ENCODE measurements around the gene TTC27.

DNA sequence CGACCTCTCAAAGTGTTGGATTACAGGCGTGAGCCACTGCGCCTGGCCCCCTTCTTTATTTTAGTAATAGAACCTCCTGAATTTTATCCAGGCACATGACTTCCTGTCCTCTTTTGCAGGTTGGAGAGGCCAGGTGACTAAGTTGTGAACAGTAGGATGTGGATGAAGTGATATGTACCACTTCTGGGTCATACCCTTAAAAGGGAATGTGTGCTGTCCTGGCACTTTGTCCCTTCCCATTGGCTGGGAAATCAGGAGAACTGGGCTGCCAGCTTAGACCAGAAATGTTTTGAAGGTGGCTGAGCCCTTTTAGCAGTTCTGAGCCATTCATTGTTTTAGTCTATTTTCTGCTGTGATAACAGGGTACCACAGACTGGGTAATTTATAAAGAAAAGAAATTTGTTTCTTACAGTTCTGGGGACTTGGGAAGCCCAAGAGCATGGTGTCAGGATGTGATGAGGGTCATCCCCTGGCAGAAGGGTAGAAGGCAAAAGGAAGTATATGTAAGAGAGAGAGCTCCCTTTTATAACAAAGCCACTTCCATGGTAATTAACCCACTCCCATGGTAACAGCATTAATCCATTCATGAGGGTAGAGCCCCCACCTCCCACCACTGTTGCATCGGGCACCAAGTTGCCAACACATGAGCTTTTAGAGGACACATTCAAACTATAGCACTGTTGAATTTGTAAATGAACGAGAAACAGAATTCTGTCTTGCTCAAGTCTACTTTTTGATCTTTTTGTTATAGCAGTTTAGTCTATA is 79.1 kb downstream of the TTC27 start:
- TF ChIP-seq SUZ12 (IDR thresholded peaks at IDR 0.05; ENCODE audit: extremely low read depth, insufficient read depth, insufficient read length): no peak
- TF ChIP-seq YY1 (IDR thresholded peaks at IDR 0.05; ENCODE audit: insufficient read depth, insufficient read length): no peak

Measured in NT2/D1 (cell line).